ENCODE results near the gene SNX25.

Gene SNX25

GRCh38 chr4:185215261-185215660 is 5.9 kb downstream of the SNX25 start:
- Mint-ChIP-seq H3K4me1 (peaks cover 45% of the 10 kb centered on the region), H3K27me3 (ENCODE audit: low read depth) (peaks cover 8% of the 10 kb centered on the region), H3K4me3 (no peak overlapping the region), H3K27ac (no peak overlapping the region), H3K36me3 (ENCODE audit: low read depth) (no peaks in the 10 kb centered on the region), H3K9me3 (no peaks in the 10 kb centered on the region)
- no peak for TF ChIP-seq CTCF (IDR thresholded peaks at IDR 0.05; ENCODE audit: unreplicated experiment in 3 of 3)

- Mint-ChIP-seq H3K27ac (peak overlapping the region in 1 of 3 experiments; percentile 64), H3K4me3 (no peak overlapping the region), H3K4me1 (peaks cover 38% of the 10 kb centered on the region), H3K27me3 (ENCODE audit: low read depth) (peaks cover 4% of the 10 kb centered on the region), H3K36me3 (ENCODE audit: low read depth) (peaks cover 3% of the 10 kb centered on the region), H3K9me3 (no peaks in the 10 kb centered on the region)
- TF ChIP-seq CTCF (IDR thresholded peaks at IDR 0.05; ENCODE audit: unreplicated experiment in 3 of 3): no peak
Measured at GRCh38 chr4:185217408-185217975, 8.1 kb downstream of the SNX25 start.

GRCh38 chr4:185218312-185218711 is 8.9 kb downstream of the SNX25 start:
- H3K9me3 Mint-ChIP-seq: no peaks in the 10 kb centered on the region
- peaks cover 29% of the 10 kb centered on the region for H3K4me1 Mint-ChIP-seq
- no peak for TF ChIP-seq CTCF (IDR thresholded peaks at IDR 0.05; ENCODE audit: unreplicated experiment in 3 of 3)
- H3K27ac Mint-ChIP-seq: no peak overlapping the region
- no peak overlapping the region for H3K4me3 Mint-ChIP-seq
- H3K36me3 Mint-ChIP-seq (ENCODE audit: low read depth): peaks cover 3% of the 10 kb centered on the region
- H3K27me3 Mint-ChIP-seq (ENCODE audit: low read depth): peaks cover 4% of the 10 kb centered on the region

GRCh38 chr4:185219551-185220344 is 10.3 kb downstream of the SNX25 start:
- Mint-ChIP-seq H3K36me3 (ENCODE audit: low read depth) (peaks cover 3% of the 10 kb centered on the region), H3K9me3 (no peaks in the 10 kb centered on the region), H3K4me1 (peaks cover 21% of the 10 kb centered on the region), H3K27me3 (ENCODE audit: low read depth) (no peaks in the 10 kb centered on the region), H3K27ac (peak overlapping the region; percentile 62 to 84 (median 66)), H3K4me3 (peak overlapping the region in 1 of 3 experiments; percentile 16)
- TF ChIP-seq CTCF (IDR thresholded peaks at IDR 0.05; ENCODE audit: unreplicated experiment in 3 of 3): no peak

- peaks cover 3% of the 10 kb centered on the region for H3K36me3 Mint-ChIP-seq (ENCODE audit: low read depth)
- no peak for TF ChIP-seq CTCF (IDR thresholded peaks at IDR 0.05; ENCODE audit: unreplicated experiment in 3 of 3)
- H3K4me1 Mint-ChIP-seq: peaks cover 21% of the 10 kb centered on the region
- H3K9me3 Mint-ChIP-seq: no peaks in the 10 kb centered on the region
- H3K4me3 Mint-ChIP-seq: peak overlapping the region in 1 of 3 experiments; percentile 12
- no peaks in the 10 kb centered on the region for H3K27me3 Mint-ChIP-seq (ENCODE audit: low read depth)
- H3K27ac Mint-ChIP-seq: peak overlapping the region; percentile 71 to 80 (median 72)
Measured at GRCh38 chr4:185221491-185221890, 12.1 kb downstream of the SNX25 start.
